Prostate gland (tissue), 2 donors: ENCODE results near the gene SLC35D3.

Experiments
- POLR2A ChIP-seq: fragments of 450-650 bp; IDR thresholded peaks from one replicate; pipeline ENCODE4 v1.6.1; 2016; ENCODE audit warnings: antibody characterized with exemption, mild to moderate bottlenecking
- POLR2AphosphoS5 ChIP-seq: sonication (generic); formaldehyde crosslinking; IDR thresholded peaks from one replicate; pipeline ENCODE4 v1.6.1; 2017; ENCODE audit warnings: antibody characterized with exemption
- TF ChIP-seq, protein P1 (sequence below), 4 experiments: fragments of 200-600 bp in 2 of 4; fragments of 450-650 bp in 2 of 4; sonication (generic) in 2 of 4; IDR thresholded peaks; 1 replicate in 3 of 4; 2 replicates in 1 of 4; pipeline ENCODE4 v1.5.1; 2016 to 2019; ENCODE audit warnings: antibody characterized with exemption in 4 of 4, mild to moderate bottlenecking in 2 of 4, moderate library complexity in 2 of 4

DNA sequence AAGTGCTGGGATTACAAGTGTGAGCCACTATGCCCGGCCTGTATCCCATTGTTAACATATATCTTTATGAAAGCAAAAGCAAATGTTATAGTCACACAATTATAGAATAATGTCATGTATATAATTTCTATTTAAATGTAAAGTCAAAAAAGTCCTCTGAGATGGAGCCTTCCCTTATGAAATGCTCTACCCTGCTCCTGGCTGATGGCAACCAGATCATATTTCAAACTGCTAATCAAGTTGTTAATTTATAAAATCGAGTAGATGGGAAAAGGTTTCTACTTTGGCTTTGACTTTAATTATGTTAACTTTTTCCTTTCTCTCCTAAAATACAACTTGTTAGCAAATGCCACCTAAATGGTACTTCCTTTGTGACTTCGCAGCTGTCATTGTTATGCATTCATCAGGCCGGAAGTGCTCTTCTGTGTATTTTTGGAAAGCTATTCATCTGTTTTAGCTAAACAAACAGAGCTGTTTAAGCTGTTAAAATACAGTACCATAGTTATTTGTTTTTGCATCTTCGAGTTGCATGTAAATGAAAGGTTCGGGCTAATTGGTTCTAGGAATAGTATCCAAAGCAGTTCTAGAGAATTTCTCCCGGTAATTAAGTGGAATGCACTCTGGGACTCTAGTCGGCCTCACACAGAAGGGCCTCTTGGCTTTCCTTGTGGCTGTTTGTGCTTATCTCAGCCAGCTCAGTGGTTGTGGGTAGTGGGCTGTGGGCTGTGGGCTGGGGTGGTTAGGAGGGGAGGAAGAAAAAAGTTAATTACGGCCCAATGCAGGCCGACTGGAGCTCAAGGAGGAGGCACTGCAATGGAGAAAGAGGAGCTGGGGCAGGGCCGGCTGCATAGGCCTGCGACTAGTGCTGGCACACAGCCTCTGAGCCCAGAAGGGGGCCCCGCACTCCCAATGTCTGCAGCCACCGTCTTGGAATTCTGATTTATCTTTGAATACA, 34.8 kb downstream of the SLC35D3 start:
- no peak for TF ChIP-seq POLR2A
- TF ChIP-seq, protein P1, sequence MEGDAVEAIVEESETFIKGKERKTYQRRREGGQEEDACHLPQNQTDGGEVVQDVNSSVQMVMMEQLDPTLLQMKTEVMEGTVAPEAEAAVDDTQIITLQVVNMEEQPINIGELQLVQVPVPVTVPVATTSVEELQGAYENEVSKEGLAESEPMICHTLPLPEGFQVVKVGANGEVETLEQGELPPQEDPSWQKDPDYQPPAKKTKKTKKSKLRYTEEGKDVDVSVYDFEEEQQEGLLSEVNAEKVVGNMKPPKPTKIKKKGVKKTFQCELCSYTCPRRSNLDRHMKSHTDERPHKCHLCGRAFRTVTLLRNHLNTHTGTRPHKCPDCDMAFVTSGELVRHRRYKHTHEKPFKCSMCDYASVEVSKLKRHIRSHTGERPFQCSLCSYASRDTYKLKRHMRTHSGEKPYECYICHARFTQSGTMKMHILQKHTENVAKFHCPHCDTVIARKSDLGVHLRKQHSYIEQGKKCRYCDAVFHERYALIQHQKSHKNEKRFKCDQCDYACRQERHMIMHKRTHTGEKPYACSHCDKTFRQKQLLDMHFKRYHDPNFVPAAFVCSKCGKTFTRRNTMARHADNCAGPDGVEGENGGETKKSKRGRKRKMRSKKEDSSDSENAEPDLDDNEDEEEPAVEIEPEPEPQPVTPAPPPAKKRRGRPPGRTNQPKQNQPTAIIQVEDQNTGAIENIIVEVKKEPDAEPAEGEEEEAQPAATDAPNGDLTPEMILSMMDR (IDR thresholded peaks at IDR 0.05): no peak
- no peak for TF ChIP-seq POLR2AphosphoS5
